IMR-90 (cell line): ENCODE measurements around the gene MCTP2. TPM values are rescaled to one million over a fixed set of nuclear protein-coding genes. Genes with fewer than 3 reads are reported as not detected.

Experiments used
- ATAC-seq: fragments of 200-7000 bp; cut with Tn5 transposase; 2 replicates; pipeline ENCODE4 v1.9.1; 2020; ENCODE audit warnings: low read depth, mild to moderate bottlenecking, moderate library complexity
- BruUV-seq: library from RNA; stranded (reverse); fragments of 400-500 nt; replicated peaks from 2 replicates; lab custom pipeline; 2021; lab: Mats Ljungman, UMichigan
- CTCF ChIA-PET: fragments of 300-600 bp; formaldehyde crosslinking; extraction: SDS; loops from one replicate; lab custom pipeline; 2021; ENCODE audit warnings: antibody characterized with exemption; lab: Yijun Ruan, JAX
- POLR2A ChIA-PET: fragments of 300-600 bp; sonication (Branson Sonifier 250); formaldehyde crosslinking; loops from one replicate; lab custom pipeline; 2022; ENCODE audit warnings: antibody characterized with exemption; ENCODE audit not compliant: unreplicated experiment; lab: Charles Lee
- DNase-seq: peaks from one replicate; pipeline ENCODE4 v3.0.0; 2013
- H2AFZ ChIP-seq: replicated peaks from 2 replicates; pipeline ENCODE3; 2013; ENCODE audit warnings: low read length, mild to moderate bottlenecking; ENCODE audit not compliant: poor library complexity
- H2AK5ac ChIP-seq: 2 replicates; pipeline ENCODE4 v1.6.1; 2013; ENCODE audit warnings: low read depth, low read length, inconsistent platforms
- H2AK9ac ChIP-seq: replicated peaks from 2 replicates; pipeline ENCODE3; 2013; ENCODE audit warnings: mild to moderate bottlenecking, low read depth, low read length, moderate library complexity; ENCODE audit not compliant: poor library complexity
- H2BK120ac ChIP-seq: 2 replicates; pipeline ENCODE4 v1.6.1; 2013; ENCODE audit warnings: low read depth, low read length, inconsistent platforms
- H2BK15ac ChIP-seq: 3 replicates; pipeline ENCODE4 v1.6.1; 2013; ENCODE audit warnings: low read depth, low read length, inconsistent platforms
- H2BK20ac ChIP-seq: 2 replicates; pipeline ENCODE4 v1.6.1; 2013; ENCODE audit warnings: low read depth, mild to moderate bottlenecking, inconsistent platforms, low read length, moderate library complexity
- H2BK5ac ChIP-seq: 2 replicates; pipeline ENCODE4 v1.6.1; 2013; ENCODE audit warnings: mild to moderate bottlenecking, low read depth, low read length, inconsistent platforms; ENCODE audit not compliant: poor library complexity, severe bottlenecking
- H3K14ac ChIP-seq: replicated peaks from 2 replicates; pipeline ENCODE4 v1.6.1; 2013; ENCODE audit warnings: low read depth, low read length, inconsistent platforms
- H3K18ac ChIP-seq: 2 replicates; pipeline ENCODE4 v1.6.1; 2013; ENCODE audit warnings: low read depth, low read length, control low read depth
- H3K23ac ChIP-seq: 2 replicates; pipeline ENCODE4 v1.6.1; 2013; ENCODE audit warnings: low read depth, low read length, inconsistent platforms
- H3K27ac ChIP-seq: 2 replicates; pipeline ENCODE4 v1.5.1; 2013; ENCODE audit warnings: mild to moderate bottlenecking, control low read depth, low read length; ENCODE audit not compliant: insufficient read depth
- H3K27me3 ChIP-seq: 2 replicates; pipeline ENCODE4 v1.6.1; 2013; ENCODE audit warnings: low read length; ENCODE audit not compliant: control insufficient read depth, insufficient read depth
- H3K36me3 ChIP-seq: 2 replicates; pipeline ENCODE4 v1.6.1; 2013; ENCODE audit warnings: low read length, mixed read lengths; ENCODE audit not compliant: control insufficient read depth, insufficient read depth
- H3K4ac ChIP-seq: 2 replicates; pipeline ENCODE4 v1.6.1; 2013; ENCODE audit warnings: low read depth, low read length, inconsistent platforms
- H3K4me1 ChIP-seq: 2 replicates; pipeline ENCODE4 v1.6.1; 2013; ENCODE audit warnings: low read length, mixed read lengths; ENCODE audit not compliant: control insufficient read depth, insufficient read depth
- H3K4me2 ChIP-seq: 2 replicates; pipeline ENCODE4 v1.6.1; 2013; ENCODE audit warnings: low read depth, mild to moderate bottlenecking, control low read depth, low read length, moderate library complexity
- H3K4me3 ChIP-seq: 2 replicates; pipeline ENCODE4 v1.5.1; 2013; ENCODE audit warnings: low read depth, mild to moderate bottlenecking, control low read depth, low read length, moderate library complexity; ENCODE audit not compliant: insufficient read depth
- H3K56ac ChIP-seq: 2 replicates; pipeline ENCODE4 v1.6.1; 2013; ENCODE audit warnings: low read length, inconsistent platforms; ENCODE audit not compliant: insufficient read depth; ENCODE audit errors: extremely low read depth
- H3K79me1 ChIP-seq, 2 experiments: 2 replicates each; pipeline ENCODE4 v1.6.1; 2013; ENCODE audit warnings: low read length in 2 of 2, inconsistent platforms in 1 of 2, low read depth in 1 of 2
- H3K9ac ChIP-seq: 2 replicates; pipeline ENCODE4 v1.6.1; 2013; ENCODE audit warnings: low read depth, low read length, control low read depth
- H3K9me1 ChIP-seq: 2 replicates; pipeline ENCODE4 v1.6.1; 2013; ENCODE audit warnings: low read length, inconsistent platforms; ENCODE audit not compliant: insufficient read depth
- H3K9me3 ChIP-seq: 2 replicates; pipeline ENCODE4 v1.6.1; 2013; ENCODE audit warnings: low read length; ENCODE audit not compliant: control insufficient read depth, insufficient read depth
- H4K20me1 ChIP-seq: 2 replicates; pipeline ENCODE4 v1.6.1; 2013; ENCODE audit warnings: low read length, inconsistent platforms; ENCODE audit not compliant: insufficient read depth
- H4K5ac ChIP-seq: 2 replicates; pipeline ENCODE4 v1.6.1; 2013; ENCODE audit warnings: mild to moderate bottlenecking, low read depth, low read length, control low read depth
- H4K8ac ChIP-seq, 2 experiments: 2 replicates each; pipeline ENCODE4 v1.6.1; 2013; ENCODE audit warnings: low read depth in 2 of 2, low read length in 2 of 2, control low read depth in 1 of 2, inconsistent platforms in 1 of 2
- H4K91ac ChIP-seq: 2 replicates; pipeline ENCODE4 v1.6.1; 2013; ENCODE audit warnings: low read depth, low read length, inconsistent platforms; ENCODE audit not compliant: insufficient read depth
- BHLHE40 ChIP-seq: fragments of 150-350 bp; IDR thresholded peaks from 2 replicates; pipeline ENCODE4 v1.6.1; 2016; ENCODE audit warnings: mild to moderate bottlenecking, low read depth, low read length
- CEBPB ChIP-seq: IDR thresholded peaks from 2 replicates; pipeline ENCODE4 v1.6.1; 2012; ENCODE audit warnings: low read depth, low read length, improper control_type of control experiment
- CHD1 ChIP-seq: IDR thresholded peaks from 2 replicates; pipeline ENCODE4 v1.6.1; 2012; ENCODE audit warnings: low read depth, low read length, improper control_type of control experiment
- FOS ChIP-seq: fragments of 150-350 bp; IDR thresholded peaks from 2 replicates; pipeline ENCODE4 v1.6.1; 2016; ENCODE audit warnings: low read depth, low read length
- MAFK ChIP-seq: IDR thresholded peaks from 2 replicates; pipeline ENCODE4 v1.6.1; 2012; ENCODE audit warnings: low read depth, low read length, improper control_type of control experiment
- MAZ ChIP-seq: IDR thresholded peaks from 2 replicates; pipeline ENCODE4 v1.6.1; 2012; ENCODE audit warnings: low read depth, mild to moderate bottlenecking, low read length, improper control_type of control experiment, moderate library complexity, borderline replicate concordance
- MXI1 ChIP-seq: IDR thresholded peaks from 2 replicates; pipeline ENCODE4 v1.6.1; 2012; ENCODE audit warnings: low read depth, mild to moderate bottlenecking, low read length, moderate library complexity, borderline replicate concordance
- NFE2L2 ChIP-seq: fragments of 150-350 bp; IDR thresholded peaks from 2 replicates; pipeline ENCODE4 v1.6.1; 2016; ENCODE audit warnings: low read depth, mild to moderate bottlenecking, low read length
- POLR2A ChIP-seq: IDR thresholded peaks from 2 replicates; pipeline ENCODE4 v1.6.1; 2012; ENCODE audit warnings: mild to moderate bottlenecking, low read depth, low read length
- RAD21 ChIP-seq: IDR thresholded peaks from 2 replicates; pipeline ENCODE4 v1.6.1; 2012; ENCODE audit warnings: low read length, improper control_type of control experiment
- RCOR1 ChIP-seq: IDR thresholded peaks from 2 replicates; pipeline ENCODE4 v1.6.1; 2012; ENCODE audit warnings: mild to moderate bottlenecking, low read length, improper control_type of control experiment; ENCODE audit not compliant: insufficient replicate concordance
- RFX5 ChIP-seq: IDR thresholded peaks from 2 replicates; pipeline ENCODE4 v1.8.0; 2012; ENCODE audit warnings: low read depth, mild to moderate bottlenecking, low read length, moderate library complexity
- SMC3 ChIP-seq: fragments of 150-350 bp; IDR thresholded peaks from 2 replicates; pipeline ENCODE4 v1.6.1; 2016; ENCODE audit warnings: low read depth, mild to moderate bottlenecking, antibody characterized with exemption, low read length, moderate library complexity
- WGBS, 2 experiments: methylation state at CpG; one replicate each; pipeline versions ENCODE4 v1.1.5 to v1.1.7; 2013; ENCODE audit warnings: missing lambda C conversion rate in 2 of 2; ENCODE audit not compliant: insufficient read length in 1 of 2; ENCODE audit errors: extremely low coverage in 2 of 2; 5-methylcytosine and 5-hydroxymethylcytosine counted together
- dilution Hi-C: fragments of 300-500 bp; cut with HindIII; formaldehyde crosslinking; loops from one replicate; pipeline ENCODE4 v1.14.3; 2018; ENCODE audit warnings: low sequenced_read_pairs; ENCODE audit not compliant: unreplicated experiment
- in situ Hi-C: fragments of 300-500 bp; cut with MboI; formaldehyde crosslinking; loops from 3 replicates; pipeline ENCODE4 v1.14.3; 2019; ENCODE audit warnings: low sequenced_read_pairs, inconsistent platforms, mixed read lengths
- intact Hi-C: fragments of 100-400 bp; cut with micrococcal nuclease; formaldehyde crosslinking; loops from 2 replicates; pipeline ENCODE4 v1.10.0; 2022
- polyA plus RNA-seq, 3 experiments: library from polyadenylated mRNA; depleted of rRNA; stranded (reverse); fragments of >200 nt; gene quantifications; 2 replicates each; pipeline ENCODE4 v1.2.3, GENCODE V29; 2012; ENCODE audit warnings: low replicate concordance in 1 of 3
- total RNA-seq: library from RNA; depleted of rRNA; stranded (reverse); fragments of >200 nt; gene quantifications from 2 replicates; pipeline ENCODE4 v1.2.3, GENCODE V29; 2012
- TF ChIP-seq, protein P1 (sequence below): fragments of 150-350 bp; IDR thresholded peaks from 2 replicates; pipeline ENCODE4 v1.6.1; 2016; ENCODE audit warnings: low read depth, mild to moderate bottlenecking, low read length, moderate library complexity, borderline replicate concordance
- TF ChIP-seq, protein P2 (sequence below): fragments of 150-350 bp; IDR thresholded peaks from 2 replicates; pipeline ENCODE4 v1.6.1; 2017; ENCODE audit warnings: mild to moderate bottlenecking, antibody characterized with exemption, low read length, low read depth
- TF ChIP-seq, protein P3 (sequence below): conservative IDR thresholded peaks from 2 replicates; pipeline ENCODE4 v1.5.1; 2012; ENCODE audit warnings: mild to moderate bottlenecking, low read depth, low read length, improper control_type of control experiment

Gene MCTP2
- total and polyA plus RNA-seq, 2 of the 4 experiments (the other 2 are of a cell fraction) = 5.1 to 9.9 TPM

DNA sequence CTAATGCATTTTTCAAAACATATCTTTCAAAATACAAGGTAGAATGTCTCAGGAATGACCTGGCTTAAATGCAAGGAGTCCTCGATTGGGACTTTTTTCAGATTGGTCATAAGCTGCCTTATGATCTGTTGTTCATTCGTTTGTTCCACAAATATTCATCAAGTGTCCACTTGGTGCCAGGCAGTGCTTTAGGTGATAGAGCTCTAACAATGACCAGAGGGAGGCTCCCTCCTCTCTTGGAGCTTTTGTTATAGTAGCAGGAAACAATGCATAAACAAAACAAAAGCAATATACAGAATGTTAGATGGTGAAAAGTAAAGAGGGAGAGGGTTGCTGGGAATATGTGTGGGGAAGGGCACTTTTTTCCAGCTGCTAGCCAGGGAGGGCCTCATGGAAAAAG is 156.1 kb downstream of the MCTP2 start:
- no peak overlapping the region for H2AK5ac ChIP-seq
- H3K9me3 ChIP-seq = no peaks in the 10 kb centered on the region
- no peak overlapping the region for H3K18ac ChIP-seq
- intact Hi-C loops (no loop called here), dilution Hi-C loops (no loop called here), in situ Hi-C loops (no loop called here)
- H3K9ac ChIP-seq = no peak overlapping the region
- POLR2A ChIA-PET = no interaction called here
- DNase-seq (no peak), ATAC-seq (no peak)
- H2AFZ ChIP-seq = no peak overlapping the region
- H3K23ac ChIP-seq = no peak overlapping the region
- no peak overlapping the region for H2BK120ac ChIP-seq
- no peak overlapping the region for H4K8ac ChIP-seq
- no peak overlapping the region for H4K91ac ChIP-seq
- no peaks in the 10 kb centered on the region for H3K9me1 ChIP-seq
- no peak overlapping the region for H3K4me3 ChIP-seq
- CTCF ChIA-PET = no interaction called here
- H2BK20ac ChIP-seq = no peak overlapping the region
- no CpG with 5 or more reads among the region's 2 CpGs for WGBS, 2 experiments
- H2AK9ac ChIP-seq = no peak overlapping the region
- no peak overlapping the region for H3K4ac ChIP-seq
- no peak overlapping the region for H4K5ac ChIP-seq
- H3K14ac ChIP-seq = no peak overlapping the region
- H3K4me2 ChIP-seq = no peak overlapping the region
- TF ChIP-seq, protein P1, sequence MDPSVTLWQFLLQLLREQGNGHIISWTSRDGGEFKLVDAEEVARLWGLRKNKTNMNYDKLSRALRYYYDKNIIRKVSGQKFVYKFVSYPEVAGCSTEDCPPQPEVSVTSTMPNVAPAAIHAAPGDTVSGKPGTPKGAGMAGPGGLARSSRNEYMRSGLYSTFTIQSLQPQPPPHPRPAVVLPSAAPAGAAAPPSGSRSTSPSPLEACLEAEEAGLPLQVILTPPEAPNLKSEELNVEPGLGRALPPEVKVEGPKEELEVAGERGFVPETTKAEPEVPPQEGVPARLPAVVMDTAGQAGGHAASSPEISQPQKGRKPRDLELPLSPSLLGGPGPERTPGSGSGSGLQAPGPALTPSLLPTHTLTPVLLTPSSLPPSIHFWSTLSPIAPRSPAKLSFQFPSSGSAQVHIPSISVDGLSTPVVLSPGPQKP = no peak
- TF ChIP-seq SMC3 (no peak), FOS (no peak), POLR2A (no peak), BHLHE40 (no peak), RFX5 (no peak), CEBPB (no peak), MAFK (no peak), MXI1 (no peak), MAZ (no peak), RCOR1 (no peak), RAD21 (no peak), CHD1 (no peak), NFE2L2 (no peak)
- TF ChIP-seq, protein P2, sequence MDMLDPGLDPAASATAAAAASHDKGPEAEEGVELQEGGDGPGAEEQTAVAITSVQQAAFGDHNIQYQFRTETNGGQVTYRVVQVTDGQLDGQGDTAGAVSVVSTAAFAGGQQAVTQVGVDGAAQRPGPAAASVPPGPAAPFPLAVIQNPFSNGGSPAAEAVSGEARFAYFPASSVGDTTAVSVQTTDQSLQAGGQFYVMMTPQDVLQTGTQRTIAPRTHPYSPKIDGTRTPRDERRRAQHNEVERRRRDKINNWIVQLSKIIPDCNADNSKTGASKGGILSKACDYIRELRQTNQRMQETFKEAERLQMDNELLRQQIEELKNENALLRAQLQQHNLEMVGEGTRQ = no peak
- TF ChIP-seq, protein P3, sequence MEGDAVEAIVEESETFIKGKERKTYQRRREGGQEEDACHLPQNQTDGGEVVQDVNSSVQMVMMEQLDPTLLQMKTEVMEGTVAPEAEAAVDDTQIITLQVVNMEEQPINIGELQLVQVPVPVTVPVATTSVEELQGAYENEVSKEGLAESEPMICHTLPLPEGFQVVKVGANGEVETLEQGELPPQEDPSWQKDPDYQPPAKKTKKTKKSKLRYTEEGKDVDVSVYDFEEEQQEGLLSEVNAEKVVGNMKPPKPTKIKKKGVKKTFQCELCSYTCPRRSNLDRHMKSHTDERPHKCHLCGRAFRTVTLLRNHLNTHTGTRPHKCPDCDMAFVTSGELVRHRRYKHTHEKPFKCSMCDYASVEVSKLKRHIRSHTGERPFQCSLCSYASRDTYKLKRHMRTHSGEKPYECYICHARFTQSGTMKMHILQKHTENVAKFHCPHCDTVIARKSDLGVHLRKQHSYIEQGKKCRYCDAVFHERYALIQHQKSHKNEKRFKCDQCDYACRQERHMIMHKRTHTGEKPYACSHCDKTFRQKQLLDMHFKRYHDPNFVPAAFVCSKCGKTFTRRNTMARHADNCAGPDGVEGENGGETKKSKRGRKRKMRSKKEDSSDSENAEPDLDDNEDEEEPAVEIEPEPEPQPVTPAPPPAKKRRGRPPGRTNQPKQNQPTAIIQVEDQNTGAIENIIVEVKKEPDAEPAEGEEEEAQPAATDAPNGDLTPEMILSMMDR = no peak
- H3K27me3 ChIP-seq = no peaks in the 10 kb centered on the region
- no peak overlapping the region for H2BK5ac ChIP-seq
- no peaks in the 10 kb centered on the region for H4K20me1 ChIP-seq
- H3K4me1 ChIP-seq = no peaks in the 10 kb centered on the region
- no peak overlapping the region for H3K27ac ChIP-seq
- H3K36me3 ChIP-seq = 0 out of 2 replicates have a peak, but pooled peaks cover 1% of the 10 kb centered on the region
- no peak overlapping the region for H3K56ac ChIP-seq
- no peak overlapping the region for H2BK15ac ChIP-seq
- no peaks in the 10 kb centered on the region for H3K79me1 ChIP-seq
- no TSS peak for BruUV-seq
